Hepatocyte (in vitro differentiated cells): Measurements from ENCODE around the gene GPR21. TPM values are rescaled to one million over a fixed set of nuclear protein-coding genes. Genes with fewer than 3 reads are reported as not detected.

Source experiments
- DNase-seq: peaks from one replicate; pipeline ENCODE4 v3.0.0-alpha.2; 2016; ENCODE audit warnings: low spot score
- H2AFZ ChIP-seq: fragments of 200-600 bp; sonication (generic); 2 replicates; pipeline ENCODE4 v1.6.0; 2016; ENCODE audit warnings: antibody characterized with exemption, mild to moderate bottlenecking
- H3K27ac ChIP-seq: fragments of 200-600 bp; sonication (generic); 2 replicates; pipeline ENCODE4 v1.5.1; 2016; ENCODE audit warnings: mild to moderate bottlenecking
- H3K27me3 ChIP-seq: fragments of 200-600 bp; sonication (generic); 2 replicates; pipeline ENCODE4 v1.6.1; 2016
- H3K36me3 ChIP-seq: fragments of 200-600 bp; sonication (generic); replicated peaks from 2 replicates; pipeline ENCODE4 v1.5.1; 2016; ENCODE audit warnings: low read depth; ENCODE audit not compliant: insufficient read depth
- H3K4me1 ChIP-seq: fragments of 200-600 bp; sonication (generic); 2 replicates; pipeline ENCODE4 v1.5.1; 2016; ENCODE audit warnings: mild to moderate bottlenecking, moderate library complexity; ENCODE audit not compliant: insufficient read depth
- H3K4me2 ChIP-seq: fragments of 200-600 bp; sonication (generic); 2 replicates; pipeline ENCODE4 v1.6.0; 2016
- H3K4me3 ChIP-seq: fragments of 200-600 bp; sonication (generic); 2 replicates; pipeline ENCODE4 v1.5.1; 2016; ENCODE audit warnings: mild to moderate bottlenecking
- H3K79me2 ChIP-seq: fragments of 200-600 bp; sonication (generic); 2 replicates; pipeline ENCODE4 v1.6.0; 2017; ENCODE audit warnings: mild to moderate bottlenecking
- H3K9me2 ChIP-seq: fragments of 200-600 bp; sonication (generic); replicated peaks from 2 replicates; pipeline ENCODE4 v1.6.0; 2017; ENCODE audit warnings: mild to moderate bottlenecking; ENCODE audit not compliant: insufficient read depth
- H3K9me3 ChIP-seq: fragments of 200-600 bp; sonication (generic); 2 replicates; pipeline ENCODE4 v1.5.1; 2016; ENCODE audit warnings: low read depth, mild to moderate bottlenecking
- H4K20me1 ChIP-seq: fragments of 200-600 bp; sonication (generic); 2 replicates; pipeline ENCODE4 v1.6.0; 2016; ENCODE audit warnings: mild to moderate bottlenecking; ENCODE audit not compliant: insufficient read depth, poor library complexity, severe bottlenecking
- EZH2 ChIP-seq: fragments of 200-600 bp; sonication (generic); IDR thresholded peaks from 2 replicates; pipeline ENCODE4 v1.6.1; 2016; ENCODE audit warnings: antibody characterized with exemption, mild to moderate bottlenecking, borderline replicate concordance
- EZH2phosphoT487 ChIP-seq: fragments of 200-600 bp; sonication (generic); IDR thresholded peaks from one replicate; pipeline ENCODE4 v1.6.1; 2018; ENCODE audit warnings: antibody characterized with exemption, mild to moderate bottlenecking, low read depth, moderate library complexity; ENCODE audit not compliant: unreplicated experiment, severe bottlenecking
- WGBS: methylation state at CpG from one replicate; pipeline ENCODE4 v1.1.6; 2016; ENCODE audit warnings: low lambda C conversion rate; ENCODE audit errors: missing lambda C conversion rate; 5-methylcytosine and 5-hydroxymethylcytosine counted together
- polyA plus RNA-seq: library from polyadenylated mRNA; unstranded; fragments of >200 nt; fragmentation: Nextera tagmentation; extraction: Ambion mirVana; gene quantifications from 2 replicates; pipeline ENCODE4 v1.2.1, GENCODE V29; 2016
- total RNA-seq: library from RNA; depleted of rRNA; stranded (reverse); fragments of >200 nt; gene quantifications from 2 replicates; pipeline ENCODE4 v1.2.3, GENCODE V29; 2014
- TF ChIP-seq, protein P1 (sequence below): fragments of 200-600 bp; sonication (generic); IDR thresholded peaks from 2 replicates; pipeline ENCODE4 v1.5.1; 2016; ENCODE audit warnings: antibody characterized with exemption, mild to moderate bottlenecking; ENCODE audit not compliant: poor library complexity

GPR21 gene
- total and polyA plus RNA-seq, 2 experiments from 2014 or later, result 0.50 to 0.75 TPM

DNA sequence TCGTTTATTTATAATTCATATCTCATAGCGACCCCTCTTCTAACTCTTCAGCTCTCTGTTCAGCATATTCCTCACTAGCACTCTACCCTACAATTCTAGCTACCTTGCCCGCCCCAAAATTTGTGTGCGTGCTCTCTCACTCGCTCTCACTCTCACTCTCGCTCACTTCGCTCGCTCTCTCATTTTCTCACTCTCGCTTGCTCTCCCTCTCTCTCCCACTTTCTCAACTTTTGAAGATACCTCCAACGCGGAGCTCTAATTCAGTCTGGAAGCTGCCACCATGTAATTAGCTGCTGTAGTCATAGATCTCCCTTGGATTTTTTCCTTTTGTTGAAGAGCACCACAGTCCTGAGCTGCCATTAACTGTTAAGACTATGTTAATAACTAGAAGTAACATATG lies 30.4 kb downstream of the GPR21 start:
- Histone ChIP-seq H4K20me1 (no peaks in the 10 kb centered on the region), H3K36me3 (no peaks in the 10 kb centered on the region), H3K79me2 (no peaks in the 10 kb centered on the region), H3K4me2 (no peak overlapping the region), H3K9me2 (no peaks in the 10 kb centered on the region), H3K27me3 (no peaks in the 10 kb centered on the region), H3K9me3 (no peaks in the 10 kb centered on the region), H3K4me3 (no peak overlapping the region), H3K4me1 (no peaks in the 10 kb centered on the region), H3K27ac (peak overlapping the region; percentile 36), H2AFZ (no peak overlapping the region)
- TF ChIP-seq, protein P1, sequence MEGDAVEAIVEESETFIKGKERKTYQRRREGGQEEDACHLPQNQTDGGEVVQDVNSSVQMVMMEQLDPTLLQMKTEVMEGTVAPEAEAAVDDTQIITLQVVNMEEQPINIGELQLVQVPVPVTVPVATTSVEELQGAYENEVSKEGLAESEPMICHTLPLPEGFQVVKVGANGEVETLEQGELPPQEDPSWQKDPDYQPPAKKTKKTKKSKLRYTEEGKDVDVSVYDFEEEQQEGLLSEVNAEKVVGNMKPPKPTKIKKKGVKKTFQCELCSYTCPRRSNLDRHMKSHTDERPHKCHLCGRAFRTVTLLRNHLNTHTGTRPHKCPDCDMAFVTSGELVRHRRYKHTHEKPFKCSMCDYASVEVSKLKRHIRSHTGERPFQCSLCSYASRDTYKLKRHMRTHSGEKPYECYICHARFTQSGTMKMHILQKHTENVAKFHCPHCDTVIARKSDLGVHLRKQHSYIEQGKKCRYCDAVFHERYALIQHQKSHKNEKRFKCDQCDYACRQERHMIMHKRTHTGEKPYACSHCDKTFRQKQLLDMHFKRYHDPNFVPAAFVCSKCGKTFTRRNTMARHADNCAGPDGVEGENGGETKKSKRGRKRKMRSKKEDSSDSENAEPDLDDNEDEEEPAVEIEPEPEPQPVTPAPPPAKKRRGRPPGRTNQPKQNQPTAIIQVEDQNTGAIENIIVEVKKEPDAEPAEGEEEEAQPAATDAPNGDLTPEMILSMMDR, result no peak
- TF ChIP-seq EZH2phosphoT487, result no peak
- TF ChIP-seq EZH2, result no peak
- WGBS, result 98% methylated on average over 11 of the region's 11 CpGs
- DNase-seq, result no peak

DNA sequence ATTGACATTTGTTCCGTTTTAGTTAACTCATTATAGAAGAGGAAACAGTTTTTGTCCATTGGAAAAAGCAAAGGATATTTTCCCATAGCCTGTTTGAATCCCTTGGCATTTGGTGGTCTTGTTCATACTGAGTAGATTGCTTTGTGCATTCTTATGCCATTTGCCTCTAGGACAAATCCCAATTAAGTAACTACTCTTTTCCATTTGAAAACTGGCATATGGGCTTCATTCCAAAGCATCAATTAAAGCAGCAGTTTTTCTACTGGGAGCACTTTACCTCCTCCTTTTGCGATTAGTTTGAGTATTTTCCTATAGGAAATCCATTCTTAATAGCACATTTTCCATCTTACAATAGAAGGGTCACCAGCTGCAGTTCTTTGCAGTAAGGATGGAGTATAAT lies 31.2 kb downstream of the GPR21 start:
- no peaks in the 10 kb centered on the region for H3K79me2 ChIP-seq
- 69% methylated on average over 2 of the region's 2 CpGs for WGBS
- no peaks in the 10 kb centered on the region for H3K27me3 ChIP-seq
- H3K27ac ChIP-seq, result no peak overlapping the region
- H3K4me3 ChIP-seq, result no peak overlapping the region
- H2AFZ ChIP-seq, result no peak overlapping the region
- DNase-seq, result no peak
- no peaks in the 10 kb centered on the region for H3K9me2 ChIP-seq
- no peaks in the 10 kb centered on the region for H3K9me3 ChIP-seq
- H4K20me1 ChIP-seq, result no peaks in the 10 kb centered on the region
- H3K4me2 ChIP-seq, result no peak overlapping the region
- H3K36me3 ChIP-seq, result no peaks in the 10 kb centered on the region
- H3K4me1 ChIP-seq, result no peaks in the 10 kb centered on the region
- TF ChIP-seq, protein P1, result no peak
- TF ChIP-seq EZH2phosphoT487 (no peak), EZH2 (no peak)

DNA sequence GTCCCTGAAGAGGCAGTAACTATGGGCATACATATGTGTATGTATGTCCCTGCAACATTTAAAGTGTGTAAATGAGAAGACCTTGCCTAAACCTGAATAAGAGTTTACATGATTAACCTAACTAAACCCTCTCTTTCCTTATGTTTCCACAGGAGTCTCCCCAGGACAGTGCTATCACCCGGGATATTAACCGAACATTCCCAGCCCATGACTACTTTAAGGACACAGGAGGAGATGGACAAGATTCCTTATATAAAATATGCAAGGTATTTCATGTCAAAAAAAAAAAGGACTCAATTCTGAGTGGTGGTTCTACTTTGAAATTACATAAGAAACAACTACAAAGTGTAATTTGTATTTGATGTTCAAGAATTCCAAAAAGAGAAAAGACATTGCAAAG lies 31.7 kb downstream of the GPR21 start:
- Histone ChIP-seq H3K27ac (no peak overlapping the region), H3K79me2 (no peaks in the 10 kb centered on the region), H3K4me2 (no peak overlapping the region), H3K4me1 (no peaks in the 10 kb centered on the region), H3K27me3 (no peaks in the 10 kb centered on the region), H2AFZ (no peak overlapping the region), H3K36me3 (no peaks in the 10 kb centered on the region), H3K4me3 (no peak overlapping the region), H3K9me2 (no peaks in the 10 kb centered on the region), H4K20me1 (no peaks in the 10 kb centered on the region), H3K9me3 (no peaks in the 10 kb centered on the region)
- TF ChIP-seq EZH2 (no peak), EZH2phosphoT487 (no peak)
- TF ChIP-seq, protein P1, result no peak
- 89% methylated on average over 2 of the region's 2 CpGs for WGBS
- no peak for DNase-seq

DNA sequence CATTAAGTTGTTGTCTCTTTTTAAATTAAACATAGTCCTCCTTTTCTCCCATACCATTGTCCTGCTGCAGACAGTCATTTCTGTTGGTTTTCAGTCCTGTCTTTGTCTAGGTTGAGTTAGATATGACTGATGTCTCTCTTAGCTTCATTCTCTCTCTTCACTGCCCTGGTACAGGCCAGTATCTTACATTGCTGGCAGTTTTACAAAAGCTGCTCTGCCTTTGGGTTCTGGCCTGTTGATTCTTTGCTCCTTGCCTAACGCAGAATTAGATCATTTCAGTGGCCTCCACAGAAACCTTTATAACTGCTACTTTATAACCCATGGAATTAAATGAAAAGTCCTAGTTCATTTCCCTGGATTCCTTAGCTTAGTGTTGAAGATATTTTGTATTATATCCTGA lies 33.7 kb downstream of the GPR21 start:
- H4K20me1 ChIP-seq, result no peaks in the 10 kb centered on the region
- DNase-seq, result no peak
- no peak for TF ChIP-seq EZH2phosphoT487
- TF ChIP-seq, protein P1, result no peak
- TF ChIP-seq EZH2, result no peak
- H3K9me2 ChIP-seq, result no peaks in the 10 kb centered on the region
- 94% methylated on average over 1 of the region's 1 CpG for WGBS
- no peak overlapping the region for H2AFZ ChIP-seq
- H3K27me3 ChIP-seq, result no peaks in the 10 kb centered on the region
- H3K27ac ChIP-seq, result no peak overlapping the region
- H3K4me2 ChIP-seq, result no peak overlapping the region
- H3K4me1 ChIP-seq, result no peaks in the 10 kb centered on the region
- no peaks in the 10 kb centered on the region for H3K36me3 ChIP-seq
- no peaks in the 10 kb centered on the region for H3K79me2 ChIP-seq
- no peak overlapping the region for H3K4me3 ChIP-seq
- no peaks in the 10 kb centered on the region for H3K9me3 ChIP-seq
